ENCODE results near the gene HOXC11.

DNA sequence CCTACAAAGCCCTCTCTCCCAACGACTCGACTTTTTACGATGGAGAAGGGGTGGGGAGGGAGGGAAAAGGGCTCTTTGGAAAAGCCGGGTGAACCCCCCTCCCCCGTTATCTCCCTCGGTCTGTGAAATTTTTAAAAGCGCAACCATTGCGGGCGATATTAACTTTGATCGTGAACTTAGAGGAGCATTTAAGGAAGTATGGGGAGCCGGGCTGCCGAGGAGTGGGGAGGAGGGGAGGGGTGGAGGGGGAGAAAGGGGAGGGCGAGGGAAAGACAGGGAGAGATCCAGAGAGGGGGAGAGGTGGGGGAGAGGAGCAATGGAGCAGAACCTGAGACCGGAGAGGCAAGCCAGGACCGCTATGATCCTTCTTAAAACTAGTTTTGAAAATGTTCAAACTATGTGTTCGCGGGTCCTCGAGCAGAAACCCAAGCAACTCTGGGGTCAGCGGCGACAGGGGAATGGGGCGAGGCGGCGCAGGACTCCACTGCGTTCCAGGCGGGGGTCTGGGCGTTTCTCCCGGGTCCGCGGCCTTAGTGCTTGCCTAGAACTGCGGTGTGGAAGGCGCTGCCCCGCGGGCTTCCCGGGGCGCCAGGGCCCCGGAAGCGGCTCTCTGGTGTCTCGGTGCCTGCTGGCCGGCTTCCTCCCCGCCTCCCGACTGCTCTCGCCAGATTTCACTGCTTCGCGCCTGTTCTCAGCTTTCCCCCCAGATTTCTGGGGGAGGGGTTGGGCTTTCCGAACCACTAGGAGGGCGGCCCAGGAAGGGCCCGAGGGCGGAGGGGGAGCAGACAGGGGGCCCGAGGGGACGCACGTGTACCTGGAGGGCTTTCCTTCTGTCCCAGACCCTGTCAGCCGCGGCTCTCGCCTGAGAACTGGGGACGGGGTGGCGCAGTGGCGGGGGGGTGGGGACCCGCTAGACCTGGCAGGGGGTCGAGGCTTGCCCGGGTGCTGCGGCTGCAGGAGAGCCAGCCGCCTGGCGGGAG is 1.4 kb downstream of the HOXC11 start, which contains the start of gene HOTAIR:
- TF ChIP-seq, protein P1, sequence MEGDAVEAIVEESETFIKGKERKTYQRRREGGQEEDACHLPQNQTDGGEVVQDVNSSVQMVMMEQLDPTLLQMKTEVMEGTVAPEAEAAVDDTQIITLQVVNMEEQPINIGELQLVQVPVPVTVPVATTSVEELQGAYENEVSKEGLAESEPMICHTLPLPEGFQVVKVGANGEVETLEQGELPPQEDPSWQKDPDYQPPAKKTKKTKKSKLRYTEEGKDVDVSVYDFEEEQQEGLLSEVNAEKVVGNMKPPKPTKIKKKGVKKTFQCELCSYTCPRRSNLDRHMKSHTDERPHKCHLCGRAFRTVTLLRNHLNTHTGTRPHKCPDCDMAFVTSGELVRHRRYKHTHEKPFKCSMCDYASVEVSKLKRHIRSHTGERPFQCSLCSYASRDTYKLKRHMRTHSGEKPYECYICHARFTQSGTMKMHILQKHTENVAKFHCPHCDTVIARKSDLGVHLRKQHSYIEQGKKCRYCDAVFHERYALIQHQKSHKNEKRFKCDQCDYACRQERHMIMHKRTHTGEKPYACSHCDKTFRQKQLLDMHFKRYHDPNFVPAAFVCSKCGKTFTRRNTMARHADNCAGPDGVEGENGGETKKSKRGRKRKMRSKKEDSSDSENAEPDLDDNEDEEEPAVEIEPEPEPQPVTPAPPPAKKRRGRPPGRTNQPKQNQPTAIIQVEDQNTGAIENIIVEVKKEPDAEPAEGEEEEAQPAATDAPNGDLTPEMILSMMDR (conservative IDR thresholded peaks at IDR 0.05; ENCODE audit: low read depth, low read length): no peak
- TF ChIP-seq POLR2A (IDR thresholded peaks at IDR 0.05; ENCODE audit: low read depth, low read length) (no peak), MAFK (IDR thresholded peaks at IDR 0.05; ENCODE audit: low read depth, low read length) (no peak), SMC3 (IDR thresholded peaks at IDR 0.05; ENCODE audit: low read depth, low read length) (no peak), RCOR1 (IDR thresholded peaks at IDR 0.05; ENCODE audit: insufficient replicate concordance, low read length) (no peak), RAD21 (IDR thresholded peaks at IDR 0.05; ENCODE audit: low read length) (no peak), NFE2L2 (IDR thresholded peaks at IDR 0.05; ENCODE audit: low read depth, low read length) (no peak), MXI1 (IDR thresholded peaks at IDR 0.05; ENCODE audit: borderline replicate concordance, low read depth, low read length) (no peak), CEBPB (IDR thresholded peaks at IDR 0.05; ENCODE audit: low read depth, low read length) (no peak), MAZ (IDR thresholded peaks at IDR 0.05; ENCODE audit: borderline replicate concordance, low read depth, low read length) (no peak)
- TF ChIP-seq, protein P2, sequence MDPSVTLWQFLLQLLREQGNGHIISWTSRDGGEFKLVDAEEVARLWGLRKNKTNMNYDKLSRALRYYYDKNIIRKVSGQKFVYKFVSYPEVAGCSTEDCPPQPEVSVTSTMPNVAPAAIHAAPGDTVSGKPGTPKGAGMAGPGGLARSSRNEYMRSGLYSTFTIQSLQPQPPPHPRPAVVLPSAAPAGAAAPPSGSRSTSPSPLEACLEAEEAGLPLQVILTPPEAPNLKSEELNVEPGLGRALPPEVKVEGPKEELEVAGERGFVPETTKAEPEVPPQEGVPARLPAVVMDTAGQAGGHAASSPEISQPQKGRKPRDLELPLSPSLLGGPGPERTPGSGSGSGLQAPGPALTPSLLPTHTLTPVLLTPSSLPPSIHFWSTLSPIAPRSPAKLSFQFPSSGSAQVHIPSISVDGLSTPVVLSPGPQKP (IDR thresholded peaks at IDR 0.05; ENCODE audit: borderline replicate concordance, low read depth, low read length): no peak
